ENCODE data around the gene AADAC.

- TF ChIP-seq, protein P1, sequence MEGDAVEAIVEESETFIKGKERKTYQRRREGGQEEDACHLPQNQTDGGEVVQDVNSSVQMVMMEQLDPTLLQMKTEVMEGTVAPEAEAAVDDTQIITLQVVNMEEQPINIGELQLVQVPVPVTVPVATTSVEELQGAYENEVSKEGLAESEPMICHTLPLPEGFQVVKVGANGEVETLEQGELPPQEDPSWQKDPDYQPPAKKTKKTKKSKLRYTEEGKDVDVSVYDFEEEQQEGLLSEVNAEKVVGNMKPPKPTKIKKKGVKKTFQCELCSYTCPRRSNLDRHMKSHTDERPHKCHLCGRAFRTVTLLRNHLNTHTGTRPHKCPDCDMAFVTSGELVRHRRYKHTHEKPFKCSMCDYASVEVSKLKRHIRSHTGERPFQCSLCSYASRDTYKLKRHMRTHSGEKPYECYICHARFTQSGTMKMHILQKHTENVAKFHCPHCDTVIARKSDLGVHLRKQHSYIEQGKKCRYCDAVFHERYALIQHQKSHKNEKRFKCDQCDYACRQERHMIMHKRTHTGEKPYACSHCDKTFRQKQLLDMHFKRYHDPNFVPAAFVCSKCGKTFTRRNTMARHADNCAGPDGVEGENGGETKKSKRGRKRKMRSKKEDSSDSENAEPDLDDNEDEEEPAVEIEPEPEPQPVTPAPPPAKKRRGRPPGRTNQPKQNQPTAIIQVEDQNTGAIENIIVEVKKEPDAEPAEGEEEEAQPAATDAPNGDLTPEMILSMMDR (optimal IDR thresholded peaks at IDR 0.05 in 1 of 3, IDR thresholded peaks at IDR 0.05 in 1 of 3, conservative IDR thresholded peaks at IDR 0.05 in 1 of 3; ENCODE audit: extremely low read depth in 1 of 3, insufficient read depth in 2 of 3, low read length in 3 of 3) = no peak
- no peak for TF ChIP-seq EZH2 (IDR thresholded peaks at IDR 0.05; ENCODE audit: low read length)
Measured at GRCh38 chr3:151852074-151852811, 38.3 kb downstream of the AADAC start.

Data from keratinocyte (primary cell).